Stimulated activated naive CD8-positive, alpha-beta T cell treated with anti-CD3 and anti-CD28 coated beads, Interleukin-15, Interleukin-2, amounts not matched to agents 100 ng/mL and 50 ng/mL, for 24 hours (primary cell): Measurements from ENCODE around the gene CELF1.
A peak's percentile ranks its signal among the peaks of the same experiment; 100 is the strongest.
"Not testable (repeated sequence)": the region's sequence is repeated elsewhere in the genome, so short reads cannot be mapped to it uniquely, and the experiment has no call there.

Experiments
- H3K27ac Mint-ChIP-seq: one replicate; pipeline ENCODE4 v1.8.0; 2021; ENCODE audit warnings: mild to moderate bottlenecking, mixed read lengths
- H3K27me3 Mint-ChIP-seq: one replicate; pipeline ENCODE4 v1.8.0; 2021; ENCODE audit warnings: mixed read lengths
- H3K36me3 Mint-ChIP-seq: one replicate; pipeline ENCODE4 v1.8.0; 2021; ENCODE audit warnings: low read depth, mixed read lengths
- H3K4me1 Mint-ChIP-seq: one replicate; pipeline ENCODE4 v1.8.0; 2021; ENCODE audit warnings: low read depth, mixed read lengths
- H3K4me3 Mint-ChIP-seq: one replicate; pipeline ENCODE4 v1.8.0; 2021; ENCODE audit warnings: mild to moderate bottlenecking, mixed read lengths
- H3K9me3 Mint-ChIP-seq: one replicate; pipeline ENCODE4 v1.8.0; 2021; ENCODE audit warnings: mixed read lengths

Gene CELF1

GRCh38 chr11:47564933-47565339 is 12.0 kb upstream of the CELF1 start:
- Mint-ChIP-seq H3K4me1 (peaks cover 46% of the 10 kb centered on the region), H3K9me3 (no peaks in the 10 kb centered on the region), H3K4me3 (peak overlapping the region; percentile 88), H3K27ac (peak overlapping the region; percentile 87), H3K36me3 (peaks cover 7% of the 10 kb centered on the region), H3K27me3 (no peaks in the 10 kb centered on the region)

- H3K4me1 Mint-ChIP-seq, result peaks cover 46% of the 10 kb centered on the region
- not testable (repeated sequence) for H3K27me3 Mint-ChIP-seq, H3K9me3 Mint-ChIP-seq, H3K36me3 Mint-ChIP-seq
- peak overlapping the region; percentile 31 for H3K27ac Mint-ChIP-seq
- peak overlapping the region; percentile 88 for H3K4me3 Mint-ChIP-seq
Measured at GRCh38 chr11:47564366-47564765, 11.4 kb upstream of the CELF1 start.

- not testable (repeated sequence) for H3K36me3 Mint-ChIP-seq, H3K27ac Mint-ChIP-seq, H3K4me3 Mint-ChIP-seq, H3K9me3 Mint-ChIP-seq, H3K27me3 Mint-ChIP-seq
- H3K4me1 Mint-ChIP-seq, result peaks cover 46% of the 10 kb centered on the region
Measured at GRCh38 chr11:47562393-47562792, 9.5 kb upstream of the CELF1 start.

- Mint-ChIP-seq H3K9me3 (no peaks in the 10 kb centered on the region), H3K36me3 (no peaks in the 10 kb centered on the region), H3K4me1 (peaks cover 32% of the 10 kb centered on the region), H3K27ac (no peak overlapping the region), H3K27me3 (no peaks in the 10 kb centered on the region), H3K4me3 (no peak overlapping the region)
Measured at GRCh38 chr11:47560426-47560825, 7.5 kb upstream of the CELF1 start.

GRCh38 chr11:47558695-47559094 is 5.8 kb upstream of the CELF1 start:
- no peak overlapping the region for H3K27ac Mint-ChIP-seq
- H3K4me3 Mint-ChIP-seq, result no peak overlapping the region
- no peaks in the 10 kb centered on the region for H3K9me3 Mint-ChIP-seq
- no peaks in the 10 kb centered on the region for H3K36me3 Mint-ChIP-seq
- H3K4me1 Mint-ChIP-seq, result peaks cover 16% of the 10 kb centered on the region
- H3K27me3 Mint-ChIP-seq, result no peaks in the 10 kb centered on the region

GRCh38 chr11:47557004-47557403 is 4.1 kb upstream of the CELF1 start:
- H3K4me3 Mint-ChIP-seq, H3K27me3 Mint-ChIP-seq, H3K9me3 Mint-ChIP-seq: not testable (repeated sequence)

GRCh38 chr11:47553406-47553743 is 443 bp upstream of the CELF1 start:
- Mint-ChIP-seq H3K36me3 (peaks cover 27% of the 10 kb centered on the region), H3K4me3 (peak overlapping the region; percentile 98), H3K9me3 (no peaks in the 10 kb centered on the region), H3K4me1 (peaks cover 39% of the 10 kb centered on the region), H3K27me3 (no peaks in the 10 kb centered on the region), H3K27ac (peak overlapping the region; percentile 31)

More at GRCh38 chr11:47557004-47557403, 4.1 kb upstream of the CELF1 start:
- H3K27ac Mint-ChIP-seq, H3K36me3 Mint-ChIP-seq: not testable (repeated sequence)
- peaks cover 11% of the 10 kb centered on the region for H3K4me1 Mint-ChIP-seq

GRCh38 chr11:47552056-47552565 is 821 bp downstream of the CELF1 start:
- Mint-ChIP-seq H3K27me3 (no peaks in the 10 kb centered on the region), H3K36me3 (peaks cover 38% of the 10 kb centered on the region)

GRCh38 chr11:47551086-47551485 is 1.8 kb downstream of the CELF1 start:
- H3K4me1 Mint-ChIP-seq, result peaks cover 57% of the 10 kb centered on the region
- no peaks in the 10 kb centered on the region for H3K9me3 Mint-ChIP-seq
- peak overlapping the region; percentile 98 for H3K4me3 Mint-ChIP-seq
- H3K27ac Mint-ChIP-seq, result peak overlapping the region; percentile 87
- peaks cover 45% of the 10 kb centered on the region for H3K36me3 Mint-ChIP-seq
- H3K27me3 Mint-ChIP-seq, result no peaks in the 10 kb centered on the region

More at GRCh38 chr11:47552056-47552565, 821 bp downstream of the CELF1 start:
- H3K27ac Mint-ChIP-seq, result peak overlapping the region; percentile 97
- H3K4me3 Mint-ChIP-seq, result peak overlapping the region; percentile 98
- peaks cover 50% of the 10 kb centered on the region for H3K4me1 Mint-ChIP-seq
- no peaks in the 10 kb centered on the region for H3K9me3 Mint-ChIP-seq

GRCh38 chr11:47550288-47551047 is 2.5 kb downstream of the CELF1 start:
- H3K27ac Mint-ChIP-seq, result peak overlapping the region; percentile 80

GRCh38 chr11:47546274-47546673 is 6.7 kb downstream of the CELF1 start:
- H3K27me3 Mint-ChIP-seq, H3K9me3 Mint-ChIP-seq, H3K27ac Mint-ChIP-seq, H3K4me3 Mint-ChIP-seq: not testable (repeated sequence)
- Mint-ChIP-seq H3K4me1 (peaks cover 81% of the 10 kb centered on the region), H3K36me3 (peaks cover 52% of the 10 kb centered on the region)

More at GRCh38 chr11:47550288-47551047, 2.5 kb downstream of the CELF1 start:
- H3K4me3 Mint-ChIP-seq, result peak overlapping the region; percentile 98
- H3K4me1 Mint-ChIP-seq, result peaks cover 57% of the 10 kb centered on the region
- no peaks in the 10 kb centered on the region for H3K27me3 Mint-ChIP-seq
- peaks cover 45% of the 10 kb centered on the region for H3K36me3 Mint-ChIP-seq
- H3K9me3 Mint-ChIP-seq, result no peaks in the 10 kb centered on the region

GRCh38 chr11:47545298-47545697 is 7.6 kb downstream of the CELF1 start:
- no peak overlapping the region for H3K27ac Mint-ChIP-seq
- no peaks in the 10 kb centered on the region for H3K27me3 Mint-ChIP-seq
- H3K4me1 Mint-ChIP-seq, result peaks cover 81% of the 10 kb centered on the region
- no peak overlapping the region for H3K4me3 Mint-ChIP-seq
- H3K36me3 Mint-ChIP-seq, result peaks cover 48% of the 10 kb centered on the region
- no peaks in the 10 kb centered on the region for H3K9me3 Mint-ChIP-seq

- Mint-ChIP-seq H3K9me3 (no peaks in the 10 kb centered on the region), H3K4me1 (peaks cover 81% of the 10 kb centered on the region), H3K27me3 (no peaks in the 10 kb centered on the region), H3K36me3 (peaks cover 39% of the 10 kb centered on the region), H3K4me3 (peak overlapping the region; percentile 38), H3K27ac (peak overlapping the region; percentile 79)
Measured at GRCh38 chr11:47541070-47541469, 11.9 kb downstream of the CELF1 start.

GRCh38 chr11:47539681-47540039 is 13.3 kb downstream of the CELF1 start:
- Mint-ChIP-seq H3K4me1 (peaks cover 81% of the 10 kb centered on the region), H3K4me3 (no peak overlapping the region), H3K9me3 (no peaks in the 10 kb centered on the region), H3K36me3 (peaks cover 45% of the 10 kb centered on the region), H3K27me3 (no peaks in the 10 kb centered on the region), H3K27ac (peak overlapping the region; percentile 79)

GRCh38 chr11:47538741-47539565 is 14.0 kb downstream of the CELF1 start:
- H3K4me3 Mint-ChIP-seq, result no peak overlapping the region
- H3K9me3 Mint-ChIP-seq, result no peaks in the 10 kb centered on the region
- no peaks in the 10 kb centered on the region for H3K27me3 Mint-ChIP-seq
- H3K4me1 Mint-ChIP-seq, result peaks cover 75% of the 10 kb centered on the region
- peak overlapping the region; percentile 36 for H3K27ac Mint-ChIP-seq
- H3K36me3 Mint-ChIP-seq, result peaks cover 39% of the 10 kb centered on the region
